ENCODE results near the gene ADRA2C. TPM values are rescaled to one million over a fixed set of nuclear protein-coding genes. Genes with fewer than 3 reads are reported as not detected.

ADRA2C gene
- total RNA-seq, 1 experiment from 2014 or later, result 8.6 TPM

- no peak overlapping the region for H3K23ac ChIP-seq (ENCODE audit: insufficient read length, low read depth, low read length)
- peaks cover 8% of the 10 kb centered on the region; the same call in 1 of the 2 replicates for H3K4me1 ChIP-seq (ENCODE audit: insufficient read depth, low read length)
- WGBS (ENCODE audit: extremely low coverage, insufficient read length, low lambda C conversion rate), result no CpG with 5 or more reads among the region's 13 CpGs
- no peak overlapping the region for H2BK120ac ChIP-seq (ENCODE audit: low read depth, low read length, poor library complexity, severe bottlenecking)
- no peak overlapping the region for H3K4ac ChIP-seq (ENCODE audit: low read depth, low read length)
- no peak overlapping the region for H4K8ac ChIP-seq (replicated peaks; ENCODE audit: insufficient read length, low read depth, low read length)
- no peak overlapping the region for H2BK12ac ChIP-seq (ENCODE audit: insufficient read length, low read depth, low read length)
- no peaks in the 10 kb centered on the region; a peak in 1 of 5 replicates for H3K9me3 Mint-ChIP-seq
- no peak overlapping the region for H3K27ac Mint-ChIP-seq
- no peak for DNase-seq
- no peak overlapping the region for H3K56ac ChIP-seq (ENCODE audit: insufficient read length, low read depth, low read length)
- no peak overlapping the region for H3K27ac ChIP-seq (ENCODE audit: insufficient read length, low read depth, low read length)
- H3K27me3 Mint-ChIP-seq (ENCODE audit: low read depth), result peaks cover 18% of the 10 kb centered on the region
- no peaks in the 10 kb centered on the region for H3K23me2 ChIP-seq (ENCODE audit: insufficient read length, low read depth, low read length, poor library complexity, severe bottlenecking)
- H2BK20ac ChIP-seq (ENCODE audit: low read depth, low read length, poor library complexity, severe bottlenecking), result no peak overlapping the region
- H3K4me2 ChIP-seq (ENCODE audit: insufficient read depth, insufficient read length, low read length), result no peak overlapping the region
- no peak overlapping the region for H4K91ac ChIP-seq (ENCODE audit: insufficient read length, low read depth, low read length)
- no peaks in the 10 kb centered on the region for H3K27me3 ChIP-seq (ENCODE audit: insufficient read depth, low read length)
- TF ChIP-seq CTCF (conservative IDR thresholded peaks at IDR 0.05), result no peak
- no peak overlapping the region for H2AK5ac ChIP-seq (ENCODE audit: insufficient read length, low read length)
- peaks cover 36 to 54% of the 10 kb centered on the region in 2 experiments for H3K4me1 Mint-ChIP-seq
- H2BK15ac ChIP-seq (ENCODE audit: low read depth, low read length), result no peak overlapping the region
- no peak overlapping the region for H3K14ac ChIP-seq (ENCODE audit: insufficient read depth, low read length)
- no peak overlapping the region for H3K18ac ChIP-seq (ENCODE audit: insufficient read length, low read depth, low read length)
- no peaks in the 10 kb centered on the region for H3K79me2 ChIP-seq (ENCODE audit: insufficient read depth, low read length)
- H2BK5ac ChIP-seq (ENCODE audit: insufficient read length, low read length), result no peak overlapping the region
- no peaks in the 10 kb centered on the region for H4K20me1 ChIP-seq (ENCODE audit: control insufficient read depth, insufficient read depth, insufficient read length)
- H3K9ac ChIP-seq (ENCODE audit: extremely low read depth, insufficient read length, low read length), result no peak overlapping the region
- H4K5ac ChIP-seq (ENCODE audit: insufficient read length, low read depth, low read length), result no peak overlapping the region
- H3K79me1 ChIP-seq (ENCODE audit: insufficient read depth, low read depth, low read length, poor library complexity, severe bottlenecking), result no peaks in the 10 kb centered on the region
- H3K4me3 Mint-ChIP-seq, result no peak overlapping the region
- H3K36me3 Mint-ChIP-seq (ENCODE audit: insufficient read depth in 1 of 3, low read depth in 3 of 3), result no peaks in the 10 kb centered on the region; a peak in 1 of 7 replicates
- H3T11ph ChIP-seq (ENCODE audit: low read length), result no peak overlapping the region
- no peak overlapping the region for H2AFZ ChIP-seq (ENCODE audit: low read length)
- no peaks in the 10 kb centered on the region for H3K9me3 ChIP-seq (ENCODE audit: control insufficient read depth, low read depth, low read length)
These were observed 36.6 kb downstream of the ADRA2C start for GRCh38 chr4:3802571-3803474.

Data from H9 (cell line).